GM19035 (cell line): ENCODE measurements around the gene RAB7A.
A peak's percentile ranks its signal among the peaks of the same experiment; 100 is the strongest.

ENCODE experiments used
- ATAC-seq: cut with Tn5 transposase; IDR thresholded peaks from one replicate; pipeline ENCODE4 v1.9.1; 2021; ENCODE audit not compliant: unreplicated experiment

The RAB7A gene

GRCh38 chr3:128787256-128788253, 61.6 kb downstream of the RAB7A start:
- no peak for ATAC-seq

- no peak for ATAC-seq
Measured at GRCh38 chr3:128788268-128788869, 62.4 kb downstream of the RAB7A start.

GRCh38 chr3:128794067-128794768, 68.2 kb downstream of the RAB7A start:
- ATAC-seq = no peak

- peak; percentile 76 for ATAC-seq
Measured at GRCh38 chr3:128794770-128795649, 69.0 kb downstream of the RAB7A start.

- ATAC-seq = no peak
Measured at GRCh38 chr3:128799653-128800052, 73.7 kb downstream of the RAB7A start.

- ATAC-seq = no peak
Measured at GRCh38 chr3:128800241-128801187, 74.5 kb downstream of the RAB7A start.

- no peak for ATAC-seq
Measured at GRCh38 chr3:128801779-128802380, 75.9 kb downstream of the RAB7A start.

GRCh38 chr3:128803307-128803706, 77.3 kb downstream of the RAB7A start:
- ATAC-seq = no peak

GRCh38 chr3:128804017-128804810, 78.2 kb downstream of the RAB7A start:
- ATAC-seq = peak; percentile 91

- no peak for ATAC-seq
Measured at GRCh38 chr3:128804811-128805155, 78.8 kb downstream of the RAB7A start.

- no peak for ATAC-seq
Measured at GRCh38 chr3:128805772-128806171, 79.8 kb downstream of the RAB7A start.

- ATAC-seq = no peak
Measured at GRCh38 chr3:128806588-128806987, 80.6 kb downstream of the RAB7A start.

- no peak for ATAC-seq
Measured at GRCh38 chr3:128807186-128807830, 81.3 kb downstream of the RAB7A start.

- ATAC-seq = no peak
Measured at GRCh38 chr3:128808672-128809071, 82.7 kb downstream of the RAB7A start.

- no peak for ATAC-seq
Measured at GRCh38 chr3:128813097-128813496, 87.1 kb downstream of the RAB7A start.

- ATAC-seq = no peak
Measured at GRCh38 chr3:128814060-128814459, 88.1 kb downstream of the RAB7A start.

GRCh38 chr3:128814519-128815317, 88.7 kb downstream of the RAB7A start:
- no peak for ATAC-seq
